Dermis blood vessel endothelial cell (primary cell): ENCODE measurements around the gene CREB3. TPM values are rescaled to one million over a fixed set of nuclear protein-coding genes. Genes with fewer than 3 reads are reported as not detected.
A peak's percentile ranks its signal among the peaks of the same experiment; 100 is the strongest.

Experiments
- DNase-seq: peaks from one replicate; pipeline ENCODE4 v3.0.0; 2010
- total RNA-seq: library from RNA; depleted of rRNA; stranded (reverse); fragments of >200 nt; gene quantifications from 2 replicates; pipeline ENCODE4 v1.2.3, GENCODE V29; 2014

CREB3 gene
- 57.5 and 66.5 TPM in 2 replicates for total RNA-seq

- peak; percentile 98 for DNase-seq
These were observed at the start of gene CREB3, which contains the start of gene TLN1 for GRCh38 chr9:35732185-35732799. Gene CREB3 (plus strand): TSS chr9:35732666. CDS start chr9:35732773, 107 bp downstream. Gene TLN1 (minus strand): TSS chr9:35732195. CDS start chr9:35725694, 6,501 bp downstream.

- DNase-seq = no peak
These were observed 49.1 kb upstream of the CREB3 start for GRCh38 chr9:35683323-35683722.

GRCh38 chr9:35684921-35685320 lies 47.5 kb upstream of the CREB3 start:
- no peak for DNase-seq

GRCh38 chr9:35685506-35685905 lies 47.0 kb upstream of the CREB3 start:
- DNase-seq = no peak

- DNase-seq = no peak
These were observed 46.0 kb upstream of the CREB3 start for GRCh38 chr9:35686222-35687203.

GRCh38 chr9:35687306-35687705 lies 45.2 kb upstream of the CREB3 start:
- no peak for DNase-seq

GRCh38 chr9:35687972-35688557 lies 44.4 kb upstream of the CREB3 start:
- DNase-seq = no peak

- DNase-seq = peak; percentile 59
These were observed 43.6 kb upstream of the CREB3 start for GRCh38 chr9:35688558-35689541.

GRCh38 chr9:35689542-35690293 lies 42.7 kb upstream of the CREB3 start, which contains the start of gene TPM2:
Gene TPM2 (minus strand): TSS chr9:35689925. CDS start chr9:35689817, 108 bp downstream.
- DNase-seq = no peak

GRCh38 chr9:35690294-35690613 lies 42.2 kb upstream of the CREB3 start:
- no peak for DNase-seq

GRCh38 chr9:35690614-35691333 lies 41.7 kb upstream of the CREB3 start:
- DNase-seq = peak; percentile 73

GRCh38 chr9:35691334-35691650 lies 41.2 kb upstream of the CREB3 start:
- no peak for DNase-seq

GRCh38 chr9:35691757-35692301 lies 40.6 kb upstream of the CREB3 start:
- no peak for DNase-seq

- no peak for DNase-seq
These were observed 36.5 kb upstream of the CREB3 start for GRCh38 chr9:35695943-35696401.

- DNase-seq = peak; percentile 74
These were observed 35.8 kb upstream of the CREB3 start for GRCh38 chr9:35696520-35697215.

- no peak for DNase-seq
These were observed 35.0 kb upstream of the CREB3 start for GRCh38 chr9:35697486-35697885.

- DNase-seq = no peak
These were observed 34.2 kb upstream of the CREB3 start for GRCh38 chr9:35698231-35698630.

GRCh38 chr9:35700031-35700430 lies 32.4 kb upstream of the CREB3 start:
- DNase-seq = no peak

- DNase-seq = no peak
These were observed 31.5 kb upstream of the CREB3 start for GRCh38 chr9:35700942-35701341.

GRCh38 chr9:35702696-35703095 lies 29.8 kb upstream of the CREB3 start:
- DNase-seq = no peak
